Activated CD8-positive, alpha-beta memory T cell treated with anti-CD3 and anti-CD28 coated beads for 1 hour (primary cell): Measurements from ENCODE around the gene STK32C.

Experiments
- DNase-seq, 2 donors: peaks; one replicate each; pipeline ENCODE4 v3.0.0-alpha.2; 2020; ENCODE audit warnings: low read depth in 1 of 2; ENCODE audit errors: extremely low read depth in 1 of 2

Gene STK32C

DNA sequence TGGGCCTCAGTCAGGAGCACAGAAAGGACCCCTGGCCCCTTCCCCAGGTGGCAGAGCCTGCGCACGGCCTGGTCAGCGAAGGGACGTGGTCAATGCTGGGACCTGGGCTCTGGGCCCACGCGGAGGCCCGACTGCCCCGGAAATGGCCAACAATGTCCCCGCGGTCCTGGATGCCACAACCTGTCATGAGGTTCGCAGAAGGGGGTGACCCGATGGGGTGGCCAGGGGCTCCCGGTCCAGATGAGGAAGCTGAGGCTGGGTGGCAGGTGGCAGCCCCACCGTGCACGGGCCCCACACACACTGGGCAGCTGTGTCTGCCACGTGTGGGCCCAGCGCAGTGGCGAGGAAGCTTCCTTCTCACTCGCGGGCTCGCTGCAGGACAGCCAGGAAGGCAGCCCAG, 71.6 kb downstream of the STK32C start:
- DNase-seq, result no peak

- DNase-seq, result no peak
Observed at GRCh38 chr10:132234860-132235259, 72.9 kb downstream of the STK32C start.

DNA sequence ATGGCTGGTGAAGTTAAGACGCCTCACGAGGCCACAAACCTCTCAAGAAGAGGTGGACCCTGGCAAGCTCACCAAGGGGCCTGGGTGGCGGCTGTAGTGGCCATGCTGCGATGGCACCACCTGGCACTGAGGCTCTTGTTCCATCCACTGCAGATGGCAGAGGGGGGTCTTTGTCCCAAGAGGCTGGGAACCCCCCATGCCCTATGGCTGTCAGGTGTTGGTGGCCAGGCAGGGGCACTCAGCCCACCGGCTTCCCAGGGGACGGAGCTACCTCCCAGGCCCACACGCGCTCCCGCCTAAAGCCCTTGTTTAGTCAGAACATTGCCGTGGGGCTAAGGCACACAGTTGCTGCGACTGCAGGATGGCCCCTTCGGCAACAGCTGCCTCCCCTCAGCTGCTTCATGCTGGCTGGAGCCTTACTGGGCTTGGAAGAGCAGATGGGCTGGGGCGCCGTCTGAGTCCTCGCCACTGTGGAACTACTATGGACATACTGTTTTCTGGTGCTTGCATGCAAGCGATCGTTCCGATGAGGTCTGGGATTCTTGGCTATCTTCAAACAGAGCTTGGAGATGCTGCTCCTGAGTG, 74.2 kb downstream of the STK32C start:
- no peak for DNase-seq

- no peak for DNase-seq
Observed at GRCh38 chr10:132232981-132233380, 74.8 kb downstream of the STK32C start.

DNA sequence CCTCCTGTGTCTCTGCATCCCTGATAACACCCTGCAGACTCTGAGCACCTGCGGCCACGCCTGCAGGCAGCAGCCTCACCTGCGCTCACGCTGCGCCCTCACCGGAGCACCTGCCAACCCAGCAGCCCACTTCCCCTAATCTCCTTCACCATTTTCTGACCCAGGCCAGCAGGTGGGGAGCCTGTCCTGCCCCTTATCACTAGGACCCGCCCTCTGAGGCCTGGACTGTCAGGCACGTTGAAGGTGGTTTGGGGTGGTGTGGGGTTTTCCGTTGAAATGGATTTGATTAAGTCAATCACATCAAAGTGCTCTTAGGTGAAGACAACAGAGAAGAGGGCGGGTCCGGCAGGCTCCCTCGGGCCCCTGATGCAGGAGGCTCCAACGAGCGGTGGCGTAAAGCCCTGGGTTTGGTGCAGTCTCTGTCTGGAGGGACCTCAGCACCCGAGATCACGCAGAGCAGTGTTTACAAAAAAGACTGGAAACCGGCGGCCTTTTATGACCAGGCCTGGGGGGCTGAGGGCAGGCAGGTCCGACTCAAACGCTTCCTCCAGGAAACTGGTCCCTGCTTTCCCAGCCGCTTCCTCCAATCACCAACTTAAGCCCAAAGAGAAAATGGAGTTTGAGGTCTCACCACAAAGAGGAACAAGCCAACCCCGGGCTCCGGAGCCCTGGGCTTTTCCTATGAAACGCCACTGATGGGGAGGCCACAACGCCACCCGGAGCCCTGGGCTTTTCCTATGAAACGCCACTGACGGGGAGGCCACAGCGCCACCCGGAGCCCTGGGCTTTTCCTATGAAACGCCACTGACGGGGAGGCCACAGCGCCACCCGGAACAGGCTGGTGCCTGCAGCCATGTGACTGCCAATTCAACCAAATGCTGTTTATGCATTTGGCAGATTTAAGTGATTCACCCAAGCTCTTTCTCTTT, 75.5 kb downstream of the STK32C start:
- no peak for DNase-seq

DNA sequence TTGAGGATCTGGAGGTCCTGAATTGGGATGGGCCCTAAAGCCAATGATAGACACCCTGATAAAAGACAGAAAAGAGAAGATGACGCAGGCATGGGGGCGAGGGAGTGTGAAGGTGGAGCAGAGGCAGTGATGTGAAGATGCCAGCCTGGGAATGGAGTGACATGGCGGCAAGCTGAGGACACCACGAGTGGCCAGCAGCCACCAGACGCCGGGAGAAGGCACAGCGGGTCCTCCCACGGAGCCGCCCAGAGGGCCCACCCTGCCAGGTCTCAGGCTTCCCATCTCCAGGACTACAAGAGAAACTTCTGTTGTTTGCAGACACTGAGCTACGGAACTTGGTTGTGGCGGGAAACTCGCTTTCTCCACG, 76.1 kb downstream of the STK32C start:
- no peak for DNase-seq

DNA sequence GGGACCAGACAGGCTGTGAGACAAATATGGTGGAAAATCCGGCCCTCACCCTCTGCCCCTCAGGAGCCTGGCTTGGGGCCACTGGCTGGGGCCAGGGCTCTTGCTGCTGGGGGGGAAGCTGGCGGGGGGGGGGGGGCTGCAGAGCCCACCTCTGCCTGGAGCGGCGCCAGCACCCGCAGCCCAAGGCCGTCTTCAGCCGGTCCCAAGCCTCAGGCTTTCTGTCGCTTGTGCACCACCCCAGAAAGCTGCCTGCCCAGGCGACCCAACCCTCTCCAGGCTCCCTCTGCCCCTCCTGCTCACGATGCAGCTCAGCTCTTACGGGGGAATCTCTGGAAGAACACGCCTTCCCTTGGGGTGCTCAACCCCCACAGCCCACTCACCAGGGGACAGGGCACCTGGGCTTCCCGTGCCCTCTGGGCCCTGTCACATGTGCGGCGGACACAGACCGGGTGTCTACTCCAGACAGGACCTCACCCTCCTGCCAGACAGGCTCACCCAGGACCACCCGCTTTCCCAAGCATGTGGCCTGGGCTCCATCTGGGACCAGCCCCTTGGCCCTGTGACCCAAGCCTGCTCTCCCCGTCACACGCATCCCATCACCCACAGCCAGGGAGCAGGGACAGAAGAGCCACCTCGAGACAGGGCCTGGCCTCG, 77.1 kb downstream of the STK32C start:
- no peak for DNase-seq

DNA sequence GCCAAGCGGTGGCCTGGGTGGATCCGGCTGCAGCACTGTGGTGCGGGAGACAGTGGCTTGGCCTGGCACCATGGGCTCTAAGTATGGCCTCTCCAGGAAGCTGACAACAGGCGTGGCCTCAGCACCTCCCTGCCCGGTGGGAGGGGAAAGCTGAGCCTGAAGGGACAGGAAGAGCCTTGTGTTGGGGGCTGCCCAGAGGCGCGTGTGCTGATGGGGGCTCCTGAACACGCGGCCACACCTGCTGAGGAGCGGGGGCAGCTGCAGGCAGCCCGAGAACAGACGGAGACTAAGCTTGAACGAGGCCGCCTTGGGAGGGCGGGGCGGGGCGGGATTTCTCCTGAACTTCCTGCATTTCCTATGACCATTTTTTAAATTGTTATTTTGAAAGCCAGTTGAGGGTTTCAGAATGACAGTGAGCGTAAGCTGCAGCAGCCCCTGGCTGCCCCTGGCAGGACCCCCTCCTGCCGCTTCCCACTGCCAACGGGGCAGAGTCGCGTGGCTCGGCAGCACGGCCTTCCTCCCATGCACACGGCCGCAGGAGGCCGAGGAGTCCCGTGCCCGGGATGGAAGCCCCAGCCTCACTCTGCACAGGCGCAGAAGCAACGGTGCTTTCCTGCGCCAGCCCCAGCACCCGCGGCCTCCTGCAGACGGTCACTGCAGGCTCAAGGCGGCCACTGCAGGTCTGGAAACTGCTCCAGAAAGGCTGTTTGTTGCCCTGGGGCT, 77.8 kb downstream of the STK32C start:
- no peak for DNase-seq

GRCh38 chr10:132229096-132229495, 78.7 kb downstream of the STK32C start:
- DNase-seq, result no peak

GRCh38 chr10:132228616-132229015, 79.1 kb downstream of the STK32C start:
- DNase-seq, result no peak

- DNase-seq, result no peak
Observed at GRCh38 chr10:132227851-132228390, 79.8 kb downstream of the STK32C start.

DNA sequence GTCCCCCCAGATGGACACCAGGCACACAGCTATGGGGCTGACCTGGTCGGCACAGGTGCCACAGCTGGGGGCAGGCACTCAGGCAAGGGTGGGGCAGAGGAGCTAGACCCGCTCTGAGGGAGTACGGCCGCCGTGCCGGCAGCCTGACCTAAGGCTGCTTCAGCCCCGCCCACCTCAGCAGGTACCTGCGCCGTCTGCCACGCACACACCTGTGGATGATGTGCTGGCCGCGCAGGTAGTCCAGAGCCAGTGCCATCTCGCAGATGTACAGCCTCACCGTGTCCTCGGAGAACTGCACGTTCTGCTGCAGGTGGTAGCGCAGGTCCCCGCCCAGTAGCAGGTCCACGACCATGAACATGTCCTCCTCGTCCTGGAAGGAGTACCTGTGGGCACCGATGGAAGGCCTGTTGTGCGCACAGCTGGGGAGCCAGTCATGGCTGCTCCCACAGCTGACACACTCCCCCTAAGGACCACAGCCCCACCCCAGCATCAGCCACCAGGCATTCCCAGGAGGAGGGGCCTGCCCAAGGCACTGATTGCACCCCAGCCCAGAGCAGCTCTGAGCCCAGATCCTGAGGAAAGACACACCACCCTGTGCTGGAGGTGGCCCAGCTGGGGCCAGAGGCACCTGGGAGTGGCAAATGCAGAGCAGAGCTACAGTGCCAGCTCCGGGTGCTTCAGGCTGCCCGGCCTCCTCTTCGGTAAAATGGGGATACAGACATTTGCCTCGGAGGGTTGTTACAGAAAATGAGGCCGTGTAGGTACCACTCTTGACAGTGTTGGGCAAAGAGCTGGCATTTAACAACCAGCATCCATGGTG, 81.0 kb downstream of the STK32C start:
- DNase-seq, result no peak

GRCh38 chr10:132225849-132226205, 81.9 kb downstream of the STK32C start:
- DNase-seq, result no peak

- DNase-seq, result no peak
Observed at GRCh38 chr10:132225073-132225848, 82.5 kb downstream of the STK32C start.

GRCh38 chr10:132224343-132225072, 83.2 kb downstream of the STK32C start:
- no peak for DNase-seq

- DNase-seq, result no peak
Observed at GRCh38 chr10:132223611-132224342, 84.0 kb downstream of the STK32C start.

DNA sequence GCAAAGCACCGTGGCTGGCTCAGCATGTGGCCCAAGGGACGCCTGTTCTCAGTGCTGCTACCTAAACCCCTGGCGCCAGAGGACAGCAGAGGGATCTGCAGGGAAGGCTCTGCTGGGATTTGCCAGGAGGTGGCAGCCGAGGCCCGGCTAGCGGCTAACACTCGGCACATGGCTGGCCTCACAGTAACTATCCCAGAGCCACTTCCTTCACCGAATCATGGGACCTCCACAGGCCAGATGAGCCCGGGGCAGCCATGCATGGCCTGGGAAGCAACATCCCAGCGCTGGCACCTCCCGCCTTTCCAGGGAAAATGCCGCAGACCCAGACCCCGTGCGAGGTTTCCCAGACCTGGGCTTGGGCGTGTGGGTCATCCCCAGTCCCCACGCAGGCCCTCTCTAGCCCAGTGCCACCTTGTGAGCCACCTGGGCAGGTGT, 84.6 kb downstream of the STK32C start:
- peak; percentile 10 to 36 for DNase-seq

GRCh38 chr10:132222726-132223125, 85.0 kb downstream of the STK32C start:
- no peak for DNase-seq
